GM19463 (cell line): ENCODE data around the gene SYT4.

Experiments
- ATAC-seq: cut with Tn5 transposase; IDR thresholded peaks from one replicate; pipeline ENCODE4 v1.9.1; 2021; ENCODE audit warnings: mild to moderate bottlenecking, moderate library complexity; ENCODE audit not compliant: unreplicated experiment

The SYT4 gene

DNA sequence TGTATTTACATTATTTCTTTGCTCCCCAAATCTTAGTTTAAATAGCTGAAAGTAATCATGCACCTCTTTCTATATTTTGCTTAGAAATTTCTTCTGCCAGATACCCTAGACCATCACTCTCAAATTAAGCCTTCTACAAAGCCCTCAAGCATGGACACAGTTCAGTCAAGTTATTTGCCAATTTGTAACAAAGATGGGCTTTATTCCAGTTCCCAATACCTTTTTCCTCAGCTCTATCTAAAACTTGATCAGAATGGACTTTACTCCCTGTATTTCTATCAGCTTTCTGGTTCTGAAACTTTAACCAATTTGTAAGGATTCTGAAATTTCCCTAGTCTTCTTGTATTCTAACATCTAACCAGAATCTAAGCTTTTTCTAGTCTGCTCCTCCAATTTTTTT, 56.6 kb downstream of the SYT4 start:
- no peak for ATAC-seq
